Non-pigmented ciliary epithelial cell (primary cell): ENCODE results near the gene EXOC3L4.
"Not testable (repeated sequence)": the region's sequence is repeated elsewhere in the genome, so short reads cannot be mapped to it uniquely, and the experiment has no call there.

Source experiments
- DNase-seq: peaks from one replicate; pipeline ENCODE4 v3.0.0-alpha.2; 2010; ENCODE audit warnings: low read depth

The EXOC3L4 gene

DNA sequence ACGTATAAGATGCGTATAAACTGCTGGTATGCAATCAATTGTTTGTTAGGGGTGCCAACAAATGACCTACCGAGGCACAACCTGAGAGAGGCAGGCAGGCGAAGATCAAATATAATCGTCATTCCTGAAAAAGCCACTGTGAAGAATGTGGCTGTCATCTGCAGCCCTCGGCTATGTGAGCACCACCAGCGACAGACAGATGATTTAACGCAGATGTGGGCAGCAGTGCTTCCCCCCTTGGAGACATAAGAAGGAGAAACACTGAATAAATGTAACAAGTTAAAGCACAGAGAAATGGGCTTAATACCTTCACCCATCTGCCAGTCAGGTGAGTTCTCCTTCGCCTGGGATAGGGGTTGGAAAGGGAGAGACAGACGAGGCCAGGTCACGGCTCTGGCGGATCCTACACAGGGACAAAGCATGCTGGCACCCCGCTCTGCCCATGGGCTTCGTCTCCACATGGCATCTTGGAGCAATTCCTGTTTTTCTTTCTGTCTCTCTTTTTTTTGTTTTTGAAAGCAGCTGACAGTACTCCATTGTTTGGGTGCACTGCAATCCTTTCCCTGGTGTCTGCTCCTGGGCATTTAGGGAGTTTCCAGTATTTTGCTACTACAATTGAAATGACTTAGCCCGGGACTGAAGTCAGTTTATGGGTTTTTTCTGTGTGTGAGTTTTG, 56.9 kb downstream of the EXOC3L4 start:
- no peak for DNase-seq

DNA sequence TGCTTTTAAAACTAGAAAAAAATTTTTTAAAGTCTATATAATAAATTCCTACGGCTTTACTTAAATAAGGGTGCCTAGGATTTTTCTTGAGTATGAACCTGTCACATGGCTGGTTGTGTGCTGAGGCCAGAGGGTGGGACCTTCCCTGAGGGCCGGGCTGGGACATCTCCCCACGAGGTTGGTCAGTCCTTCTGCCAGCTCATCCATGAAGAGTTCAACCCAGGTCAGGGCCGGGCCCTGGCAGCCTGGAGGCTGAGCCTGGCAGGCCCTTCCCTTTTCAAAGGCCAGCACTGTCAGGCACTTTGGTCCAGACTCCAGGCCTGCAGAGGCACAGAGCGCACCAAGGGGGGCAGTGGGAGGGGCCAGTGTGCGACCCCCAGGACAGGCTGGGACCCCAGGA, 60.5 kb downstream of the EXOC3L4 start:
- DNase-seq = no peak

DNA sequence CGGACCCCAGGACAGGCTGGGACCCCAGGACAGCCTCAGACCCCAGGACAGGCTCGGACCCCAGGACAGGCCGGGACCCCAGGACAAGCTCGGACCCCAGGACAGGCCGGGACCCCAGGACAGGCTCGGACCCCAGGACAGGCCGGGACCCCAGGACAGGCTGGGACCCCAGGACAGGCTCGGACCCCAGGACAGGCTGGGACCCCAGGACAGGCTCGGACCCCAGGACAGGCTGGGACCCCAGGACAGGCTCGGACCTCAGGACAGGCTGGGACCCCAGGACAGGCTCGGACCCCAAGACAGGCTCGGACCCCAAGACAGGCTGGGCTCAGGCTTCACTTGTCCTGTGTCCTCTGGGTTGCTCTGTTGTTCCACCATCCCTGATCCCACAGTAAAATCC, 60.9 kb downstream of the EXOC3L4 start:
- DNase-seq = not testable (repeated sequence)

DNA sequence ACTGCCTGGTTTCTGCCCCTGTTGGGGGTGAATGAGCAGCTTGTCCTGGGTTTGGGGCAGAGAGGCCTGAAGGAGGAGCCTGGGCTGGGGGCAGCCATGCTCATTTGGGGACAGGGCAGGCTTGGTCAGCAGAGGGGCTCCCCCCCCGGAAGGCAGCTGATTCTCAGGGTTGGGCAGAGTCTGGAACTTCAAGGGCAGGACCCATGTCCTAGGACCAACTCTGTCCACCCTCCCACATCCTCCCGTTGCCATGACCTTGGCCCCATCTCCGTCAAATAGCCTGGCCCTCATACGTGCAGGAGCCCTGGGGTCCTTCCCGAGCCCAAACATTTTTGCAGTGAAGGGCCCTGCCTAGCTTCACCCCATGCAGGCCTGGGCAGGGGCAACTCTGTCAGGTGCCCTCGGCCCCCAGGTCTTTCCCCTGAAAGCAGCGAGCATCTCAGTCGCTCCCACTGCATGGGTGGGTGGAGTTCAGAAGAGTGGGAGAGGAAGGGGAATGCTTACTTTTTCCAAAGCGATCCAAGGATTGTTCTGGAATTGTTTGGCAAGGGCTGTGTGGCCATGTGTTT, 61.4 kb downstream of the EXOC3L4 start:
- DNase-seq = no peak

DNA sequence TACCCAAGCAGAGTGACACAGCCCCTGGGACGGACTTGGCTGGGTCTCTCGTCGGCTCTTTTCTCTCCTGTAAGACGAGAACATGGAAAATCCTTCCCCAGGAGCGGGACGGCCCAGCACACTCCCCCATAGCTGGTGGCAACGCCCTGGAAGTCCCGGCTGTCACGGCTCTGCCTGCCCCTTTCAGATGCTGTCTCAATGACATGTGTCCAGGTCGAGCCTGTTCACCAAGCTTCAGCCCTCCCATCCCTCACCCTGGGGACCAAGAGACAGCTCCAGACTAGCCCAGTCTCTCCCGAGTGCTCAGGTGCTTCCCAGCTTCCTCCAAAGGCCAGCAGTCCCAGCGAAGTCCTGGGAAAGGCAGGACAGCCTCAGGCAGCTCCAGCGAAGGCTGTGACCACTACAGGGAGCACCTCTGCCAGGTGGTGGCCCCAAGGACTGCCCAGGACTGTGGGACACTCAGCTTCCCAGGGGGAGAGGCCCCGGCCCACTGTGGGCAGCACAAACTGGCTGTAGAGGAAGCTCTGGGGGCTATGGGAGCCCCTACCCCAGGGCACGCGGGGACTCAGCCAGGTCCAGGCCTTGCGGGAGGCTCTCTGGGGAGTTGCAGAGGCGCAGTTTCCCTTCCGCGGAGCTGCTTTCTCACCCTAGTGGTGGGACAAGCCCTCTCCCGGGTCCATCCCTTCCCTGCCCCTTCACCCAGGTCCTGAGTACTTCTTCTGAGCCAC, 62.3 kb downstream of the EXOC3L4 start:
- DNase-seq = no peak

DNA sequence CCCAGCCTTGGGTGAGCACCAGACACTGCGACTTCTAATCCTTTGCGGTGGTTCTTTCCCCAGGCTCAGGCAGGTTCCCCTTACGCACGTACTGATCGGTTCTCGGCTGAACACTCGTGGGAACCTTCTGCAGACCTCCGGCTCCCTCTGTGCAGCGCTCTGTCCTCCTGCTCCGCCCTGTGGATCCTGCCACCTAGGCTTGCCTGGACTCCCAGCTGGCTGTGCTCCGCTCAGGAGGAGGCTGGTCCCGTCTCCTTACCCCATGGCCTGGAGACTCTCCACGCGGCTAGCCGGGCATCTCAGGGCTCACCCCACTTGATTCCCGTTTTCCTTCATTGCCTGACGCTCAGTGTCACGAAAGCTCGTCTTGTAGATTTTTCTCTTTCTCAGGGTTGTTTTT, 63.4 kb downstream of the EXOC3L4 start:
- no peak for DNase-seq

DNA sequence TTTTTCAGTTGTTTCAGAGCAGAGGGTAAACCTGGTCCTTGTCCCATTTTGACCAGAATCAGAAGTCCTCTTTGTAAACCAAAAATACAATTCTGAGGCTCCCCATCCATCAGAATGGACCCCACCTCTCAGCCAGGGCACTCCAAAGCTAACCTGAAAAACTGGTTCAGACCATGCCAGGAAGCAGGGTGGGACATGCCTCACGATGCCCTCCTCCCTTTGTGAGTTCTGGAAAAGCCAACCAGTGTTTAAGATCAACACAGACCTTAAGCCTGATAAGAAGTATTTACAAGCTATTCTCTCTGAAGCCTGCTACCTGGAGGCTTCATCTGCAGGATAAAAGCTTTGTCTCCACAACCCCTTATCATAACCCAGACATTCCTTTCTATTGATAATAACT, 64.2 kb downstream of the EXOC3L4 start:
- no peak for DNase-seq
